Left lung (tissue), 10 donors: Measurements from ENCODE around the gene USP12. TPM values are rescaled to one million over a fixed set of nuclear protein-coding genes. Genes with fewer than 3 reads are reported as not detected.

Experiments used
- ATAC-seq: fragments of 200-7000 bp; cut with Tn5 transposase; one replicate; pipeline ENCODE4 v1.9.1; 2020; ENCODE audit warnings: moderate library complexity
- DNase-seq, 4 donors: peaks; one replicate each; pipeline ENCODE4 v3.0.0-alpha.2; 2013 to 2020
- H3K27ac ChIP-seq, 2 donors: fragments of 200-600 bp; sonication (generic) in 1 of 2; one replicate each; pipeline versions ENCODE4 v1.5.0 to v1.8.0; 2020 to 2021
- H3K27me3 ChIP-seq, 2 donors: fragments of 200-600 bp; sonication (generic) in 1 of 2; one replicate each; pipeline versions ENCODE4 v1.5.0 to v1.8.0; 2020 to 2021
- H3K36me3 ChIP-seq, 2 donors: fragments of 200-600 bp; sonication (generic) in 1 of 2; one replicate each; pipeline versions ENCODE4 v1.5.0 to v1.8.0; 2020 to 2021
- H3K4me1 ChIP-seq, 2 donors: fragments of 200-600 bp; one replicate each; pipeline ENCODE4 v1.8.0; 2021
- H3K4me3 ChIP-seq, 2 donors: fragments of 200-600 bp; sonication (generic) in 1 of 2; one replicate each; pipeline versions ENCODE4 v1.5.0 to v1.8.0; 2020 to 2021; ENCODE audit warnings: mild to moderate bottlenecking in 1 of 2
- H3K9me3 ChIP-seq, 2 donors: fragments of 200-600 bp; sonication (generic) in 1 of 2; one replicate each; pipeline versions ENCODE4 v1.5.0 to v1.8.0; 2020 to 2021
- CTCF ChIP-seq, 2 donors: fragments of 200-600 bp; sonication (generic) in 1 of 2; IDR thresholded peaks; one replicate each; pipeline versions ENCODE4 v1.5.0 to v1.8.0; 2021; ENCODE audit warnings: antibody characterized with exemption in 2 of 2
- intact Hi-C, 2 donors: fragments of 100-400 bp; cut with DNase I; formaldehyde crosslinking; loops; one replicate each; pipeline versions ENCODE4 v1.11.2 to v1.14.2; 2022
- polyA plus RNA-seq, 6 donors: library from polyadenylated mRNA; unstranded; fragments of 120-200 nt; gene quantifications; one replicate each; pipeline ENCODE4 v1.2.1, GENCODE V29; 2013; ENCODE audit not compliant: insufficient read length in 6 of 6
- total RNA-seq, 2 donors: library from RNA; stranded (reverse); fragmentation: NEBNext Ultra II Directional; extraction: Animal tissue kit (Norgen Biotek cat#: 25700); gene quantifications; one replicate each; pipeline ENCODE4 v1.2.1, GENCODE V29; 2021
- donor health status: DM: no; HTN: yes; CAD: no.
- donor health status: DM: no; HTN: no; CAD: no.

The USP12 gene
- total and polyA plus RNA-seq, 8 donors = 22.8 to 44.4 (median 38.8) TPM

DNA sequence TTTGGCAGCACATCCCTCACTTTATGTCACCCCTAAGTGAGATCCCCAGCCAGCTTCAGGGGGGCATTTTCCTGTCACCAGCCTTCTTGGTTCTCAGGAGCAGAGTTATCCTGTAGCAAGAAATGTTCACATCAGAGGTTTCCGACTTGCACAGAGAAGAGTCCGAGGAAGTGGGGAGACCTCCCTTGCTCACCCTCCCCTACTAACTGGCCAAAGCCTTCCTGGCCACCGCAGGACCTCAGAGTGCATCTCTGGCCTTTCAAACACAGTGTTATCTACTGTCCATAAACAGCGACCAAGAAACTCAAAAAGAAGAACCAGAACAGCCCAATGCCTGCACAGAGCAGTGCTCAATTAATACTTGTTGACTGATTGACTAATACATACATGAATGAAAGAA is 134.4 kb downstream of the USP12 start:
- intact Hi-C loops = no loop called here
- Histone ChIP-seq H3K9me3 (no peaks in the 10 kb centered on the region), H3K27me3 (peaks cover 0 to 12% of the 10 kb centered on the region in 2 donors), H3K27ac (no peak overlapping the region), H3K4me1 (no peaks in the 10 kb centered on the region), H3K36me3 (no peaks in the 10 kb centered on the region), H3K4me3 (no peak overlapping the region)
- TF ChIP-seq CTCF (IDR thresholded peaks at IDR 0.05) = no peak
- DNase-seq = no peak
- ATAC-seq = no peak

DNA sequence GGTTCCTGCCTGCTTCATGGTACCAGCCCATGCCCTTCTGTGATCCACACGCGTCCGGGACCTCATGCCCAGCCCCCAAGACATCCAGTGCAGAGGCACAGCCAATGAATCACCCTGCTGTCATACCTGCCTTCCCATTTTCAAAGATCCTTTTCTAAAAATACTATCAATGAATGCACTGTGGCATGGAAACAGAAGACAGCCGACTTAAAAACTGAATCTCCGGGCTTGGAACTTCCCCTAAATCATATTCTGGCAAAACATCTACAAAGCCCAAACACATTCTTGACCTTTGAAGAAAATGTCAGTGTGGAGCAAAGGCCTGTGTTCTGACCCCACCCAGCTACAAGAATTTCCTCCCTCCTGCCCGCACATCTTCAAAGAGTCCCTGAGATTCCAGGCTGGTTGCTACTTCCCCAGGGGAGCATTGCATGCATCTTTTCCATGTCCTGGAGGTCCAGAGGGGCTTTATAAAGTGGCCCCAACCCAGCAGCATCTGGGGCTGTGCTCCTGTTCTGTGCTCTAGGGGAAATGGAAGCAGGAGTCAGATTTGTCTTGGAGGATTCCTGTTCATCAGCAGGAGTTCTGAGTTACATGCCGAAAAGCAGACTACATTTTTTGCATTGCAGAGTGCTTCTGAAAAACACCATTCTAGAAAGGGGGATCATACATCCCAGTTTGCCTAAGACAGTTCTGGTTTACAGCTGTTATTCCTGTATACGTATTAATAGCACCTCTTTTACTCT is 135.2 kb downstream of the USP12 start:
- Histone ChIP-seq H3K27me3 (peaks cover 0 to 12% of the 10 kb centered on the region in 2 donors), H3K9me3 (no peaks in the 10 kb centered on the region), H3K4me3 (no peak overlapping the region), H3K4me1 (no peaks in the 10 kb centered on the region), H3K27ac (no peak overlapping the region), H3K36me3 (no peaks in the 10 kb centered on the region)
- no peak for TF ChIP-seq CTCF (IDR thresholded peaks at IDR 0.05)
- intact Hi-C loops = no loop called here
- ATAC-seq (peak; percentile 17), DNase-seq (no peak)

DNA sequence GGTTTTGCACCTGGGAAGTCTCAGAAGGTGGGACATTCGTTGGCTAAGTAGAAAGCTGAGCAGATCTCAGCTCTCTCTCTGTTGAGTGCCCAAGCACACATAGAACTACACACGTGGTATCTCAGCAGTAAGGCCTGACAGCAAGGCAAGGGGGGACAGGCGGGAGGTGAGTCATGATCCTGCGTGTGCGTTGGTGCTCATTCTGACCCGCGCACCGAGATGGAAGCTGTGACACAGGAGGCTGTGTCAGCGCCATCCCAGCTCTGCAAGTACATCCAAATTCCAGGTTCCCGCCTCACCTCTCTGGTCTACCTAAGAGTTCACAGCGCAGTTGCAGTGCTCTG is 135.7 kb downstream of the USP12 start:
- no peak for ATAC-seq
- no peak for DNase-seq
- Histone ChIP-seq H3K27ac (no peak overlapping the region), H3K36me3 (no peaks in the 10 kb centered on the region), H3K9me3 (no peaks in the 10 kb centered on the region), H3K4me1 (no peaks in the 10 kb centered on the region), H3K27me3 (peaks cover 0 to 12% of the 10 kb centered on the region in 2 donors), H3K4me3 (no peak overlapping the region)
- TF ChIP-seq CTCF (IDR thresholded peaks at IDR 0.05) = no peak
- intact Hi-C loops = no loop called here

DNA sequence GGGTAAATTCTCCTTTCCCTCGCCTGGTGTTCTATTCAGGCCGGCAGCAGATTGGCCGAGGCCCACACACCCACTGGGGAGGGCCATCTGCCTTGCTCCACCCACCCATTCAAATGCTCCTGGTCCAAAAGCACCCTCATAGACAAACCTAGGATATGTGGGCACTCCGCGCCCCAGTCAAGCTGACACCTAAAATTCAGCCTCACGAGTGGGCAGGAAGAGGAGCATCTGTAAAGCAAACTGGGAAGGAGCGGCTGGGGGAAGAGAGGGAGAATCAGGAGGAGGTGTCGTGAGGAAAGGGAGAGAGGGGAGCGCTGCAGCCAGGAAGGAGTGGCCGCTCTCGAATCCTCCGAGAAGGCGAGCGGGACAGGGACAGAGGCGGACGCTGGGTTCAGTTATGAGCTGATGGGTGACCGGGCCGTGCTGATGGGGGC is 136.9 kb downstream of the USP12 start:
- DNase-seq = no peak
- no peaks in the 10 kb centered on the region for H3K36me3 ChIP-seq
- ATAC-seq = peak; percentile 57
- H3K4me3 ChIP-seq = peak overlapping the region in 1 of 2 donors; percentile 1
- intact Hi-C loops = no loop called here
- no peaks in the 10 kb centered on the region for H3K9me3 ChIP-seq
- no peak overlapping the region for H3K27ac ChIP-seq
- TF ChIP-seq CTCF (IDR thresholded peaks at IDR 0.05) = no peak
- H3K27me3 ChIP-seq = peaks cover 0 to 12% of the 10 kb centered on the region in 2 donors
- H3K4me1 ChIP-seq = no peaks in the 10 kb centered on the region

DNA sequence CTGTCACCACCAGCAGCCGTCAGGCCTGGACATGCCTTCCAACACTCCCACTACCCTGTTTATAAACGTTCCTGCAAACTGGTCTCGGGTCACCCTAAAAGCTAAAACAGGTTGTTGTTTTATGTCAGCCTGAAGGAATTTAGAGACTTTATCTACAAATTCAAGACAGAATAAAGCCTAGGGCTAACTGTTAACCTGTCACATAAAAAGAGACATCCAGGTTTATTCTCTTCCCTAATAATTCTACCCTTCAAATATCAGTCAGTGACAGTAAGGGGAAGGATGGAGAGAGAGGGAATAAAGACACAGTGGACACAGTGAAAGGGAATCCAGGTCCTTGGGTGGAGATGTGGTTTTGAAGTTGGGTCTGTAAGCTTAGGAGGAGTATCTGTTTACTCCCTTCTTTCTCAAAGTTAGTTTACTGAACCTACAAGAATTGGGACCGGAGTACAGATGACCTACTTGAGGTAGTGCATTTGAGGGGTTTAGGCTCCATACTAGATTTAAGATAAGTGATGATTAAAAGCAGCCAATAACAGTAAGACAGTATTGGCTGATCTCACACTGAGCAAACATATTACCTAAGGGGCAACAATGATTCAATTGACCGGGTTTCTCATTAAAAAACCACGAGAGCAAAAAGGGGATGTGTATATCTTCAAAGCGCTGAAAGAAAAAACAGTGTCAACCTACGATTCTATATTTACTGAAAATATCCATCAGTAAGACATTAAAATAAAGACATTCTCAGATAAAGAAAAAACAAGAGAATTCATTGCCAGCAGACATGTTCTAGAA is 142.7 kb downstream of the USP12 start:
- ATAC-seq (no peak), DNase-seq (no peak)
- no peaks in the 10 kb centered on the region for H3K27me3 ChIP-seq
- no peak overlapping the region for H3K4me3 ChIP-seq
- no peaks in the 10 kb centered on the region for H3K9me3 ChIP-seq
- H3K36me3 ChIP-seq = no peaks in the 10 kb centered on the region
- H3K4me1 ChIP-seq = no peaks in the 10 kb centered on the region
- intact Hi-C loops = no loop called here
- no peak overlapping the region for H3K27ac ChIP-seq
- no peak for TF ChIP-seq CTCF (IDR thresholded peaks at IDR 0.05)
